ENCODE data around the gene ZFAND3. TPM values are rescaled to one million over a fixed set of nuclear protein-coding genes. Genes with fewer than 3 reads are reported as not detected.

Gene ZFAND3
- polyA plus RNA-seq, 1 donor from 2014 or later: 19.7 TPM

GRCh38 chr6:37966801-37967200, 147.3 kb downstream of the ZFAND3 start:
- H3K36me3 ChIP-seq (ENCODE audit: insufficient read depth, low read length): no peaks in the 10 kb centered on the region
- no peaks in the 10 kb centered on the region for H3K27me3 ChIP-seq (ENCODE audit: insufficient read depth, low read depth, low read length)
- TF ChIP-seq TAF1 (IDR thresholded peaks at IDR 0.05; ENCODE audit: low read depth): no peak
- no peak for TF ChIP-seq SMC3 (conservative IDR thresholded peaks at IDR 0.05; ENCODE audit: poor library complexity)
- TF ChIP-seq EZH2 (IDR thresholded peaks at IDR 0.05; ENCODE audit: borderline replicate concordance, insufficient read depth, low read length, poor library complexity, severe bottlenecking): no peak
- TF ChIP-seq CTCF (IDR thresholded peaks at IDR 0.05; ENCODE audit: poor library complexity, severe bottlenecking): no peak
- no peak for TF ChIP-seq REST (IDR thresholded peaks at IDR 0.05; ENCODE audit: borderline replicate concordance)
- no peak for TF ChIP-seq MXI1 (conservative IDR thresholded peaks at IDR 0.05; ENCODE audit: poor library complexity, severe bottlenecking)
- no peak for TF ChIP-seq EP300 (conservative IDR thresholded peaks at IDR 0.05; ENCODE audit: poor library complexity, severe bottlenecking)
- no peak for TF ChIP-seq RAD21 (conservative IDR thresholded peaks at IDR 0.05)
- no peak for TF ChIP-seq POLR2AphosphoS5 (IDR thresholded peaks at IDR 0.05)
- no peaks in the 10 kb centered on the region for H3K9me3 ChIP-seq (ENCODE audit: low read length)
- H3F3A ChIP-seq (ENCODE audit: insufficient read depth, low read length, poor library complexity, severe bottlenecking): no peaks in the 10 kb centered on the region
- no peak overlapping the region for H3K4me3 ChIP-seq (ENCODE audit: low read length)
- H4K20me1 ChIP-seq (ENCODE audit: insufficient read depth): no peaks in the 10 kb centered on the region
- no peak overlapping the region for H3K9ac ChIP-seq (ENCODE audit: low read length)
- no peak overlapping the region for H2AFZ ChIP-seq (ENCODE audit: low read depth, low read length)
- peaks cover 18% of the 10 kb centered on the region for H3K79me2 ChIP-seq (replicated peaks; ENCODE audit: insufficient read depth, low read length)
- no peaks in the 10 kb centered on the region for H3K9me2 ChIP-seq (ENCODE audit: insufficient read depth, low read length)
- no peak overlapping the region for H3K27ac ChIP-seq (ENCODE audit: low read length)
- H3K4me2 ChIP-seq (ENCODE audit: low read length): no peak overlapping the region

- H3K9ac ChIP-seq (ENCODE audit: low read length): no peak overlapping the region
- H3K27me3 ChIP-seq (ENCODE audit: insufficient read depth, low read depth, low read length): no peaks in the 10 kb centered on the region
- H3K27ac ChIP-seq (ENCODE audit: low read length): no peak overlapping the region
- no peak overlapping the region for H3K4me3 ChIP-seq (ENCODE audit: low read length)
- TF ChIP-seq REST (IDR thresholded peaks at IDR 0.05; ENCODE audit: borderline replicate concordance): no peak
- TF ChIP-seq SMC3 (conservative IDR thresholded peaks at IDR 0.05; ENCODE audit: poor library complexity): no peak
- TF ChIP-seq TAF1 (IDR thresholded peaks at IDR 0.05; ENCODE audit: low read depth): no peak
- TF ChIP-seq CTCF (IDR thresholded peaks at IDR 0.05; ENCODE audit: poor library complexity, severe bottlenecking): no peak
- no peak for TF ChIP-seq POLR2AphosphoS5 (IDR thresholded peaks at IDR 0.05)
- TF ChIP-seq RAD21 (conservative IDR thresholded peaks at IDR 0.05): no peak
- TF ChIP-seq MXI1 (conservative IDR thresholded peaks at IDR 0.05; ENCODE audit: poor library complexity, severe bottlenecking): no peak
- H3K9me3 ChIP-seq (ENCODE audit: low read length): no peaks in the 10 kb centered on the region
- H3K79me2 ChIP-seq (replicated peaks; ENCODE audit: insufficient read depth, low read length): peaks cover 24% of the 10 kb centered on the region
- no peaks in the 10 kb centered on the region for H3F3A ChIP-seq (ENCODE audit: insufficient read depth, low read length, poor library complexity, severe bottlenecking)
- no peaks in the 10 kb centered on the region for H3K36me3 ChIP-seq (ENCODE audit: insufficient read depth, low read length)
- H3K4me2 ChIP-seq (ENCODE audit: low read length): no peak overlapping the region
- H3K9me2 ChIP-seq (ENCODE audit: insufficient read depth, low read length): no peaks in the 10 kb centered on the region
- no peaks in the 10 kb centered on the region for H4K20me1 ChIP-seq (ENCODE audit: insufficient read depth)
- no peak overlapping the region for H2AFZ ChIP-seq (ENCODE audit: low read depth, low read length)
Observed at GRCh38 chr6:37967651-37968050, 148.1 kb downstream of the ZFAND3 start.

Measured in neural cell (in vitro differentiated cells).